BLaER1 treated with 17β-estradiol and CSF1 and Interleukin-3, amounts not matched to agents 10 nM and 100 nM (cell line): Measurements from ENCODE around the gene AOX1.
"Not testable (repeated sequence)": the region's sequence is repeated elsewhere in the genome, so short reads cannot be mapped to it uniquely, and the experiment has no call there.

ENCODE experiments used
- H3K27ac ChIP-seq, 11 experiments: shearing (Covaris generic); formaldehyde crosslinking; 2 replicates each; pipeline ENCODE4 v1.8.1; 2022
- H3K27me3 ChIP-seq, 11 experiments: shearing (Covaris generic); formaldehyde crosslinking; 2 replicates each; pipeline ENCODE4 v1.8.1; 2022
- H3K36me3 ChIP-seq, 11 experiments: shearing (Covaris generic); formaldehyde crosslinking; 2 replicates each; pipeline ENCODE4 v1.8.1; 2022
- H3K4me1 ChIP-seq, 10 experiments: shearing (Covaris generic); formaldehyde crosslinking; 2 replicates each; pipeline ENCODE4 v1.8.1; 2022
- H3K4me2 ChIP-seq, 11 experiments: shearing (Covaris generic); formaldehyde crosslinking; 2 replicates each; pipeline ENCODE4 v1.8.1; 2022
- H3K4me3 ChIP-seq, 10 experiments: shearing (Covaris generic); formaldehyde crosslinking; 2 replicates each; pipeline ENCODE4 v1.8.1; 2022
- H3K9ac ChIP-seq, 11 experiments: shearing (Covaris generic); formaldehyde crosslinking; 2 replicates each; pipeline ENCODE4 v1.8.1; 2022
- H3K9me3 ChIP-seq, 11 experiments: shearing (Covaris generic); formaldehyde crosslinking; replicated peaks in 1 of 11; 2 replicates each; pipeline ENCODE4 v1.8.1; 2022
- H4K20me1 ChIP-seq, 11 experiments: shearing (Covaris generic); formaldehyde crosslinking; 2 replicates each; pipeline ENCODE4 v1.8.1; 2022
- Cebpa-rat ChIP-seq, 11 experiments: shearing (Covaris generic); IDR thresholded peaks; 2 replicates each; pipeline ENCODE4 v1.8.1; 2022

Gene AOX1

DNA sequence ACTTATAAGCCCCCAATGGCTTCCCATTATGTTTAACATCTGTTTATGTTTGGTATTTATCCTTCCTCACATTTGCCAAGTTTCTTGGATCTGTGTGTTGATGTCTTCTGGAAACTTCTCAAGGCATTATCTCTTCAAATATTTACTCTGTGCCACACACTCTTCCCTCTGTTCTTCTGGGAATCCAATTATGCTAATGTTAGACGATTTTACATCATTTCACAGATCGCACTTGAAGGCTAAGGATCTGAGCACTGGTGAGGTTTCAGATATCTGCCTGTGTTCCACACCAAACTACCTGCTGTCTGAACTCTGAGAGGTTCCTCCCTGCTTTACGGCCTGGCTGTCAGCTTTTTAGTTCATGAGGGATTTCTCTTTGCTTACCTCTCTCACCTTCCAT lies 10.1 kb downstream of the AOX1 start:
- no peak overlapping the region for H3K9ac ChIP-seq
- no peak for TF ChIP-seq Cebpa-rat (IDR thresholded peaks at IDR 0.05)
- no peak overlapping the region for H3K27ac ChIP-seq
- H3K36me3 ChIP-seq, result no peaks in the 10 kb centered on the region
- no peak overlapping the region for H3K4me3 ChIP-seq
- no peaks in the 10 kb centered on the region for H4K20me1 ChIP-seq
- no peaks in the 10 kb centered on the region for H3K4me1 ChIP-seq
- no peaks in the 10 kb centered on the region for H3K27me3 ChIP-seq
- no peak overlapping the region for H3K4me2 ChIP-seq
- H3K9me3 ChIP-seq, result no peaks in the 10 kb centered on the region

GRCh38 chr2:200596774-200597570 lies 11.2 kb downstream of the AOX1 start:
- H3K4me2 ChIP-seq, result no peak overlapping the region
- H3K27me3 ChIP-seq, result no peaks in the 10 kb centered on the region
- H3K9me3 ChIP-seq, result no peaks in the 10 kb centered on the region
- H4K20me1 ChIP-seq, result no peaks in the 10 kb centered on the region
- H3K36me3 ChIP-seq, result no peaks in the 10 kb centered on the region
- H3K9ac ChIP-seq, result no peak overlapping the region
- no peak for TF ChIP-seq Cebpa-rat (IDR thresholded peaks at IDR 0.05)
- no peaks in the 10 kb centered on the region for H3K4me1 ChIP-seq
- no peak overlapping the region for H3K27ac ChIP-seq
- H3K4me3 ChIP-seq, result no peak overlapping the region

DNA sequence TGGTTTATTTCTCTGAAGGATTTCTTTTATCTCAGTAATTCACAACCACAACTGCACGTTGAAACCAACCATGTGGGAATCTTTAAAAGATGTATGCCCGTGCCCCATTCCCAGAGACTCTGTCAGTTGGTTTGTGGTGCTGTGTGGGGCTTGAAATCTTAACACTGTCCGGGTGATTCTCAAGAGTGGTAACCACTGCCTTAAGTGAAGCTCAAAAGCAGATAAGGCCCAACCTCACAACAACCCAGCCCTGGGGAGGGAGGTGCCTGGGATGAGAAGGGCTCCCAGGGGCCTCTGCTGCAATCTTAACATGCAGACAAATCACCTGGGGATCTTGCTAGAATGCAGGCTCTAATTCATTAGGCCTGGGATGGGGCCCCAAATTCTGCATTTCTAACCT lies 13.4 kb downstream of the AOX1 start:
- Histone ChIP-seq H3K9me3 (no peaks in the 10 kb centered on the region), H3K4me2 (no peak overlapping the region), H4K20me1 (no peaks in the 10 kb centered on the region), H3K27ac (no peak overlapping the region), H3K4me1 (no peaks in the 10 kb centered on the region), H3K9ac (no peak overlapping the region), H3K36me3 (no peaks in the 10 kb centered on the region), H3K4me3 (no peak overlapping the region), H3K27me3 (no peaks in the 10 kb centered on the region)
- no peak for TF ChIP-seq Cebpa-rat (IDR thresholded peaks at IDR 0.05)

DNA sequence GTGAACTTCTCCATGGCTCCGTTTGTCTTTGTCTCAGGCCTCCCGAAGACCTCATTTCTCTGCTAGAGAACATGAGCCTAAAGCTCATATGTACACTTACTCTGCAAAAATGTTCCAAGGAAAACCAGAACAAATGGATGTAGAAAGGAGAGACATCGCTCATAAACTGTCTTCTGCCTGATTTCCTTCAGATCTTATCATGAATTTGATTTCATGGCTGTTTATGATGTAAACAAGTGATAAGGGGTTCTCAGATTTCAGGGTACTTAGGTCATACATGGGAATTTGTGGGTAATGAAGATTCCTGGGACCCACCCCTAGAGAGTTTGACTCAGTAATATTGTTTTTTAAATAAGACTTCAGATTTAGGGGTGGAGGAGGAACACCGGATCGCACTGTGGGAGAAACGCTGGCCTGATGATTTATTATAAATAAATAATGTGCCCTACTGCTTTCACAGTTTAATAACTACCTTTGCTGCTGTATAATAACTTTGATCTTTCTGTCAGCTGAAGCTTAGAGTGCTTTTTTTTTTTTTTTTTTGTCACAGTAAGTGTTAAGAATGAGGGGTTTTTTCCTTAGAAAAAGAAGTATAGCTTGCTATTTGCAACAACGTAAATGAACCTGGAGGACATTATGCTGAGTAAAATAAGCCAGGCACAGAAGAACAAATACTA lies 14.9 kb downstream of the AOX1 start:
- Histone ChIP-seq H3K27me3 (no peaks in the 10 kb centered on the region), H3K36me3 (no peaks in the 10 kb centered on the region), H3K27ac (no peak overlapping the region), H3K9me3 (peaks cover 0 to 1% (median 0%) of the 10 kb centered on the region in 11 experiments; a peak in 1 of 22 replicates), H3K4me3 (no peak overlapping the region), H3K4me1 (no peaks in the 10 kb centered on the region), H4K20me1 (no peaks in the 10 kb centered on the region), H3K4me2 (no peak overlapping the region), H3K9ac (no peak overlapping the region)
- TF ChIP-seq Cebpa-rat (IDR thresholded peaks at IDR 0.05), result no peak

DNA sequence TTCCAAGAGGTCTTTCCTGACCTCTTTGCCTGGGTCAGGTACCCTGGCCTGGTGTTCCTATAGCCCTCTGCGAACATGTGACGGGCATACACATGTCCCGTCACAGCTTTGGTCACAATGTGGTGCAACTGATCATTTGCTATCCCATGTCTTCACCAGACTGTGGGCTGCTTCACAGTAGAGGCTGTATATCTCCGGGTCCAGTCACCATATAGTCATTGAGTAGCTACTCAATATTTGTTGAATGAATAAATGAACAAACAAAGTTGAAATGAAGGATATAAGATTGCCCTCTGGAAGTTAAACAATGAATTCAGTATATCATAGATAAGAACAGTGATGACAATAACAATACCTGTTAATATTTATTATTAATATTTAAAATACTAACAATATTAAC lies 16.8 kb downstream of the AOX1 start:
- no peaks in the 10 kb centered on the region for H3K27me3 ChIP-seq
- no peak overlapping the region for H3K4me3 ChIP-seq
- no peak for TF ChIP-seq Cebpa-rat (IDR thresholded peaks at IDR 0.05)
- no peaks in the 10 kb centered on the region for H4K20me1 ChIP-seq
- no peak overlapping the region for H3K4me2 ChIP-seq
- H3K9ac ChIP-seq, result no peak overlapping the region
- peaks cover 0 to 13% (median 7%) of the 10 kb centered on the region in 11 experiments; a peak in 5 of 22 replicates for H3K9me3 ChIP-seq
- no peaks in the 10 kb centered on the region for H3K4me1 ChIP-seq
- H3K36me3 ChIP-seq, result no peaks in the 10 kb centered on the region
- H3K27ac ChIP-seq, result no peak overlapping the region

DNA sequence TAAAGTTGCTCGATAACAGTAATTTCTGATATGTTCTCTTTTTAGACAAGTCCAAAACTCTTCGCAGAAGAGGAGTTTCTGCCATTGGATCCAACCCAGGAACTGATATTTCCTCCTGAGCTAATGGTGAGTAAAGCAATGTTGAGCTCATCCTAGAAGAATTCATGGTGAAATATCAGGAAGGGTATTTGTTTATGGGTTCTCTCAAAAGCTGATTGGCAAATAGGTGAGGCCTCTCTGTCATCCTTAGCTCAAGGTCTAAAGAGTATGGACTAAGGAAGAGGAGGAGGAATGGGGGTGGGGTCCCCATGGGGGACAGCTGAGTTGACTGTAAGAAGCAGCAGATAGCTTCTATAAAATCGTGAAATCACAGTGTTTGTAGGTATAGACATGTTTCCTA lies 18.2 kb downstream of the AOX1 start:
- Histone ChIP-seq H3K36me3 (no peaks in the 10 kb centered on the region), H3K27me3 (no peaks in the 10 kb centered on the region), H4K20me1 (no peaks in the 10 kb centered on the region), H3K9ac (no peak overlapping the region), H3K4me3 (no peak overlapping the region), H3K9me3 (peaks cover 0 to 13% (median 7%) of the 10 kb centered on the region in 11 experiments; a peak in 6 of 22 replicates), H3K4me2 (no peak overlapping the region), H3K4me1 (no peaks in the 10 kb centered on the region), H3K27ac (no peak overlapping the region)
- no peak for TF ChIP-seq Cebpa-rat (IDR thresholded peaks at IDR 0.05)

GRCh38 chr2:200604571-200605255 lies 18.9 kb downstream of the AOX1 start:
- Histone ChIP-seq H3K27me3 (no peaks in the 10 kb centered on the region), H3K4me1 (no peaks in the 10 kb centered on the region), H4K20me1 (no peaks in the 10 kb centered on the region), H3K27ac (no peak overlapping the region), H3K9ac (no peak overlapping the region), H3K4me3 (no peak overlapping the region), H3K4me2 (no peak overlapping the region), H3K9me3 (peaks cover 0 to 13% (median 7%) of the 10 kb centered on the region in 11 experiments; a peak in 6 of 22 replicates), H3K36me3 (no peaks in the 10 kb centered on the region)
- TF ChIP-seq Cebpa-rat (IDR thresholded peaks at IDR 0.05), result no peak

DNA sequence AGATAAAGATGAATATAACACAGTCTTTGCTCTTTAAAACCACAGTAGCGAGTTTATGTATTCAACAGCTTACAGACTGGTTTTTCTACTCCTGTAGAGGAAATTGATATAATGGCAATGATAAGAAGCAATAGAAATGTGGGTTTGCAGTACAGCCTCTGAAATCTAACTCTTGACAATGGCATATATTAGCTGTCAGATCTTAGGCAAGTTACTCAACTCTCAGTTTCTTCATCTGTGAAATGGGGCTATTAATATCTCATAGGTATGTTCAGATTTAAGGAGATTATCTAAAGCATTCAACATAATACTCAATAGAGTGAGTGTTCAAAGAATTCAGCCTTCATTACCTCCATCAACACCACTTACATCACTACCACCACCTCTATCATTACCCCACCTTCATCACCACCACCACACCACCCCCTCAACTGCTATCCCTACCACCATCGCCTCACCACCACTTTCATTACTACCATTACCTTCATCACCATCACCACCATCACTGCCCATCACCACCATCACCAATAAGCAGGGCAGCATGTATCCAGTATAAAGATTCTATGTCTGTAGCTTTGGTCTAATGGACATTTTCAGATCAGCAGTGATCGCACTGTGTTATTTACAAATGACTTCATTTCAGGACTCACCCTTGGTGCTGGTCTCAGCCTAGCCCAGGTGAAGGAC lies 22.7 kb downstream of the AOX1 start:
- no peak overlapping the region for H3K9ac ChIP-seq
- H3K4me2 ChIP-seq, result no peak overlapping the region
- TF ChIP-seq Cebpa-rat (IDR thresholded peaks at IDR 0.05), result no peak
- H3K36me3 ChIP-seq, result no peaks in the 10 kb centered on the region
- H3K27me3 ChIP-seq, result no peaks in the 10 kb centered on the region
- H3K9me3 ChIP-seq, result peaks cover 0 to 13% (median 7%) of the 10 kb centered on the region in 11 experiments; a peak in 6 of 22 replicates
- H3K27ac ChIP-seq, result no peak overlapping the region
- no peaks in the 10 kb centered on the region for H3K4me1 ChIP-seq
- H4K20me1 ChIP-seq, result no peaks in the 10 kb centered on the region
- H3K4me3 ChIP-seq, result no peak overlapping the region

GRCh38 chr2:200609028-200609614 lies 23.3 kb downstream of the AOX1 start:
- no peaks in the 10 kb centered on the region for H3K27me3 ChIP-seq
- H3K27ac ChIP-seq, result no peak overlapping the region
- H4K20me1 ChIP-seq, result no peaks in the 10 kb centered on the region
- no peak overlapping the region for H3K4me2 ChIP-seq
- H3K9me3 ChIP-seq, result peaks cover 0 to 13% (median 7%) of the 10 kb centered on the region in 11 experiments; a peak in 6 of 22 replicates
- H3K4me1 ChIP-seq, result peaks cover 0 to 2% (median 0%) of the 10 kb centered on the region in 10 experiments; a peak in 3 of 20 replicates
- TF ChIP-seq Cebpa-rat (IDR thresholded peaks at IDR 0.05), result no peak
- H3K36me3 ChIP-seq, result no peaks in the 10 kb centered on the region
- H3K4me3 ChIP-seq, result no peak overlapping the region
- no peak overlapping the region for H3K9ac ChIP-seq

DNA sequence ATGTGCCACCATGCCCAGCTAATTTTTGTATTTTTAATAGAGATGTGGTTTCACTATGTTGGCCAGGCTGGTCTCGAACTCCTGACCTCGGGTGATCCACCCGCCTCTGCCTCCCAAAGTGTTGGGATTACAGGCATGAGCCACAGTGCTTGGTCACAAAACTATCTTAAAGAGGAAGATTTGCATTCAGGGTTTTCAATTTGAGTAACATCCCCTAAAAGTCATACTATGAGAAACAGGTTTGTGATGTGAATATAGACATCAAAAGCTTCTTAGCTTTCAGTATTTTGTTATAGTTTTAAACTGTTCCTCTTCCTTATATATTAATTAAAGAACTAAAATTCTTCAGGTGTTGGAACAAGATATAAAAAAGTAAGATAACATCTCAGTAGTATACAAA lies 24.4 kb downstream of the AOX1 start:
- not testable (repeated sequence) for H3K27ac ChIP-seq, H3K36me3 ChIP-seq, H3K4me3 ChIP-seq, H3K27me3 ChIP-seq, H3K9ac ChIP-seq, H3K4me2 ChIP-seq, H4K20me1 ChIP-seq
- H3K9me3 ChIP-seq, result peaks cover 0 to 13% (median 7%) of the 10 kb centered on the region in 11 experiments; a peak in 6 of 22 replicates
- peaks cover 4 to 13% (median 9%) of the 10 kb centered on the region in 10 experiments; a peak in 17 of 20 replicates for H3K4me1 ChIP-seq
